ENCODE data around the gene SLC24A3.
"Not testable (repeated sequence)": the region's sequence is repeated elsewhere in the genome, so short reads cannot be mapped to it uniquely, and the experiment has no call there.

Gene SLC24A3

GRCh38 chr20:19661717-19662636 is 449.5 kb downstream of the SLC24A3 start:
- DNase-seq: peak in 49 of 56 donors; percentile 4 to 82 (median 32)

- DNase-seq: no peak
Measured at GRCh38 chr20:19662637-19662995, 450.2 kb downstream of the SLC24A3 start.

- no peak for DNase-seq
Measured at GRCh38 chr20:19668418-19668817, 456.0 kb downstream of the SLC24A3 start.

GRCh38 chr20:19670829-19671228 is 458.4 kb downstream of the SLC24A3 start:
- no peak for DNase-seq

- no peak for DNase-seq
Measured at GRCh38 chr20:19671374-19671773, 458.9 kb downstream of the SLC24A3 start.

GRCh38 chr20:19672498-19672897 is 460.1 kb downstream of the SLC24A3 start:
- DNase-seq: no peak

GRCh38 chr20:19673575-19673974 is 461.1 kb downstream of the SLC24A3 start:
- DNase-seq: peak in 2 of 56 donors; percentile 10 to 17

GRCh38 chr20:19676202-19676601 is 463.8 kb downstream of the SLC24A3 start:
- DNase-seq: no peak

- DNase-seq: no peak
Measured at GRCh38 chr20:19677336-19677735, 464.9 kb downstream of the SLC24A3 start.

- DNase-seq: not testable (repeated sequence)
Measured at GRCh38 chr20:19678591-19678990, 466.1 kb downstream of the SLC24A3 start.

- DNase-seq: no peak
Measured at GRCh38 chr20:19679900-19680495, 467.6 kb downstream of the SLC24A3 start.

- DNase-seq: no peak
Measured at GRCh38 chr20:19682249-19682648, 469.8 kb downstream of the SLC24A3 start.

GRCh38 chr20:19683188-19683587 is 470.7 kb downstream of the SLC24A3 start:
- DNase-seq: no peak

- DNase-seq: no peak
Measured at GRCh38 chr20:19683822-19684221, 471.4 kb downstream of the SLC24A3 start.

GRCh38 chr20:19688031-19688806 is 475.8 kb downstream of the SLC24A3 start:
- DNase-seq: peak in 49 of 56 donors; percentile 1 to 79 (median 42)

- no peak for DNase-seq
Measured at GRCh38 chr20:19690462-19690861, 478.0 kb downstream of the SLC24A3 start.

- DNase-seq: no peak
Measured at GRCh38 chr20:19691125-19691524, 478.7 kb downstream of the SLC24A3 start.

GRCh38 chr20:19692100-19692499 is 479.7 kb downstream of the SLC24A3 start:
- DNase-seq: no peak

GRCh38 chr20:19692685-19693119 is 480.3 kb downstream of the SLC24A3 start:
- peak in 40 of 56 donors; percentile 1 to 66 (median 24) for DNase-seq

GRCh38 chr20:19693508-19693907 is 481.1 kb downstream of the SLC24A3 start:
- no peak for DNase-seq

GRCh38 chr20:19695081-19695480 is 482.6 kb downstream of the SLC24A3 start:
- DNase-seq: no peak

- DNase-seq: no peak
Measured at GRCh38 chr20:19696620-19697019, 484.2 kb downstream of the SLC24A3 start.
